Upper lobe of right lung (tissue), 1 donor: ENCODE measurements around the gene GTF2IRD1. TPM values are rescaled to one million over a fixed set of nuclear protein-coding genes. Genes with fewer than 3 reads are reported as not detected.
"Not testable (repeated sequence)": the region's sequence is repeated elsewhere in the genome, so short reads cannot be mapped to it uniquely, and the experiment has no call there.

Experiments
- ATAC-seq: fragments of 200-7000 bp; cut with Tn5 transposase; one replicate; pipeline ENCODE4 v1.9.1; 2020; ENCODE audit warnings: mild to moderate bottlenecking, moderate library complexity
- DNase-seq: peaks from one replicate; pipeline ENCODE4 v3.0.0-alpha.2; 2020
- H3K27ac ChIP-seq: fragments of 200-600 bp; one replicate; pipeline ENCODE4 v1.8.0; 2022
- H3K27me3 ChIP-seq: fragments of 200-600 bp; one replicate; pipeline ENCODE4 v1.8.0; 2022; ENCODE audit warnings: mild to moderate bottlenecking
- H3K36me3 ChIP-seq: fragments of 200-600 bp; one replicate; pipeline ENCODE4 v1.8.0; 2022
- H3K4me1 ChIP-seq: fragments of 200-600 bp; one replicate; pipeline ENCODE4 v1.8.0; 2022
- H3K4me3 ChIP-seq: fragments of 200-600 bp; one replicate; pipeline ENCODE4 v1.8.0; 2022; ENCODE audit warnings: mild to moderate bottlenecking
- H3K9me3 ChIP-seq: fragments of 200-600 bp; one replicate; pipeline ENCODE4 v1.8.0; 2022
- intact Hi-C: fragments of 100-400 bp; cut with DNase I; formaldehyde crosslinking; loops from one replicate; pipeline ENCODE4 v1.11.0; 2022
- total RNA-seq: library from RNA; stranded (reverse); fragmentation: NEBNext Ultra II Directional; extraction: Animal tissue kit (Norgen Biotek cat#: 25700); gene quantifications from one replicate; pipeline ENCODE4 v1.2.1, GENCODE V29; 2021
- TF ChIP-seq, protein P1 (sequence below): fragments of 200-600 bp; IDR thresholded peaks from one replicate; pipeline ENCODE4 v1.8.0; 2022; ENCODE audit warnings: antibody characterized with exemption
- donor health status: DM: no; HTN: yes; CAD: no; lungs with severe emphysema.

The GTF2IRD1 gene
- total RNA-seq, 1 donor from 2014 or later = 30.5 TPM

DNA sequence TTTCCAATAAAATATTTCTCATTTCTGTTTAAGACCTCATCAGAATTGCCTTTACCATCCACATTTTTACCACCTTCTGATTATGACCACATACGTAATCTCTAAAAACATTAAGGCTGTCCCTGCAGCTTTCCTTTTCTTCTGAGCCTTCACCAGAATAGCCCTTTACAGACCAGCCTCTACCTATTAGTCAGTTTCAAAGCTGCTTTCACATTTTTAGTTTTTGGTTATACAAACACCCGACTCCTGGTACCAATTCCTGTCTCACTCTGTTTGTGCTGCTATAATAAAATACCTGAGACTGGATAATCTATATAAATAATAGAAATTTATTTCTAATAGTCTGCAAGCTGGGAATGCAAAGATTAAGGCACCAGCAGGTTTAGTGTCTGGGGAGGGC is 15.4 kb upstream of the GTF2IRD1 start:
- Histone ChIP-seq H3K36me3 (no peaks in the 10 kb centered on the region), H3K27me3 (no peaks in the 10 kb centered on the region), H3K9me3 (no peaks in the 10 kb centered on the region), H3K4me1 (no peaks in the 10 kb centered on the region), H3K27ac (no peak overlapping the region), H3K4me3 (no peak overlapping the region)
- TF ChIP-seq, protein P1, sequence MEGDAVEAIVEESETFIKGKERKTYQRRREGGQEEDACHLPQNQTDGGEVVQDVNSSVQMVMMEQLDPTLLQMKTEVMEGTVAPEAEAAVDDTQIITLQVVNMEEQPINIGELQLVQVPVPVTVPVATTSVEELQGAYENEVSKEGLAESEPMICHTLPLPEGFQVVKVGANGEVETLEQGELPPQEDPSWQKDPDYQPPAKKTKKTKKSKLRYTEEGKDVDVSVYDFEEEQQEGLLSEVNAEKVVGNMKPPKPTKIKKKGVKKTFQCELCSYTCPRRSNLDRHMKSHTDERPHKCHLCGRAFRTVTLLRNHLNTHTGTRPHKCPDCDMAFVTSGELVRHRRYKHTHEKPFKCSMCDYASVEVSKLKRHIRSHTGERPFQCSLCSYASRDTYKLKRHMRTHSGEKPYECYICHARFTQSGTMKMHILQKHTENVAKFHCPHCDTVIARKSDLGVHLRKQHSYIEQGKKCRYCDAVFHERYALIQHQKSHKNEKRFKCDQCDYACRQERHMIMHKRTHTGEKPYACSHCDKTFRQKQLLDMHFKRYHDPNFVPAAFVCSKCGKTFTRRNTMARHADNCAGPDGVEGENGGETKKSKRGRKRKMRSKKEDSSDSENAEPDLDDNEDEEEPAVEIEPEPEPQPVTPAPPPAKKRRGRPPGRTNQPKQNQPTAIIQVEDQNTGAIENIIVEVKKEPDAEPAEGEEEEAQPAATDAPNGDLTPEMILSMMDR = no peak
- ATAC-seq = no peak
- intact Hi-C loops = no loop called here
- no peak for DNase-seq

DNA sequence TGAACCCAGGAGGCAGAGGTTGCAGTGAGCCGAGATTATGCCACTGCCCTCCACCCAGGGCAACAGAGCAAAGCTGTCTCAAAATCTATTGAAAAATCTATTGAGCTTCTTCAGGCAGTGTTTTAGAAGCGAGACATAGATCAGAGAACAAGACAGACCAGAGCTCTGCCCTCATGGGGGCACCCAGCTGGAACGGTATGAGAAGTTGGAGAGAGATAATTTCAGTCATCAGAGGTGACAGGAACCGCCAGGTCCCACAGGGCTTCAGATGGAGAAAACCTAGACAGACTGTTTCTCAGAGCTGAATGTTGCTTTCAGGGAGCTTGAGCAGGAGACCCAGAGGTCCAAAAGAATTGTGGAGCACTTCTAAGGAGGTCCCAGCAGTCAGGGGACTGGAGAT is 14.2 kb upstream of the GTF2IRD1 start:
- TF ChIP-seq, protein P1 = no peak
- H3K27ac ChIP-seq = no peak overlapping the region
- DNase-seq = no peak

DNA sequence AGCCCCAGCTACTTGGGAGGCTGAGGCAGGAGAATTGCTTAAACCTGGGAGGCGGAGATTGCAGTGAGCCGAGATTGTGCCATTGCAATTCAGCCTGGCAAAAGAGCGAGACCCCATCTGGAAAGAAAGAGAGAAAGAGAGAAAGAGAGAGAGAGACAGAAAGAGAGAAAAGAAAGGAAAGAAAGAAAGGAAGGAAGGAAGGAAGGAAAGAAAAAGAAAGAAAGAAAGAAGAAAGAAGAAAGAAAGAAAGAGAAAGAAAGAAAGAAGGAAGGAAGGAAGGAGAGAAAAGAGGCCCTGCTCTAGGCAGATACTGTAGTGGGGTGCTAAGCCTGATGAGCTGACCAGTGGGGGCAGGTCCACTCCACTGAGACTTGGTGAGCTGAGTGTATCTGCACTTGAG is 13.6 kb upstream of the GTF2IRD1 start:
- ATAC-seq, DNase-seq, H3K4me3 ChIP-seq, H3K27ac ChIP-seq, H3K27me3 ChIP-seq, H3K36me3 ChIP-seq, H3K9me3 ChIP-seq, H3K4me1 ChIP-seq, intact Hi-C loops: not testable (repeated sequence)

More for the DNA sequence above, 14.2 kb upstream of the GTF2IRD1 start:
- no peak for ATAC-seq
- Histone ChIP-seq H3K27me3 (no peaks in the 10 kb centered on the region), H3K36me3 (no peaks in the 10 kb centered on the region), H3K4me3 (no peak overlapping the region), H3K4me1 (no peaks in the 10 kb centered on the region), H3K9me3 (no peaks in the 10 kb centered on the region)
- intact Hi-C loops = no loop called here

DNA sequence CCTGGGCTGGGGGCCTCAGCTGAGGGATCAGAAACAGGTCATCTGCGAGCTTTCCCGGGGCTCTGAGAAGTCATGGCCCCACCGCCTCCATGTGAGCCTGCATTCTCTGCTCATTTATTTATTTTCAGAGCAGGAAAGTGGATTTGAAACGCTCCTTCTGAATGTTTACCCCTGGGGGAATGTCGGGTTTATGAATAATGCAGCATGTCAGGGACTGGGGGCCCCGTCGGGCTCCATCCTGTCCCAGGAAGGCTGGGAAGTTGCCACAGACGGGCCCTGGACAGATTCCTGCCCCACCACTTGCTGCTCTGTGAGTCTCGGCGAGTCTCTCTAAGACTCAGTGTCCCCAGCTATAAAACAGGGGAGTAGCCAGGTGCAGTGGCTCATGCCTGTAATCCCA is 11.9 kb upstream of the GTF2IRD1 start:
- Histone ChIP-seq H3K4me3 (no peak overlapping the region), H3K36me3 (no peaks in the 10 kb centered on the region), H3K4me1 (no peaks in the 10 kb centered on the region), H3K27ac (no peak overlapping the region), H3K27me3 (no peaks in the 10 kb centered on the region), H3K9me3 (no peaks in the 10 kb centered on the region)
- ATAC-seq (no peak), DNase-seq (no peak)
- intact Hi-C loops = no loop called here
- TF ChIP-seq, protein P1 = no peak

DNA sequence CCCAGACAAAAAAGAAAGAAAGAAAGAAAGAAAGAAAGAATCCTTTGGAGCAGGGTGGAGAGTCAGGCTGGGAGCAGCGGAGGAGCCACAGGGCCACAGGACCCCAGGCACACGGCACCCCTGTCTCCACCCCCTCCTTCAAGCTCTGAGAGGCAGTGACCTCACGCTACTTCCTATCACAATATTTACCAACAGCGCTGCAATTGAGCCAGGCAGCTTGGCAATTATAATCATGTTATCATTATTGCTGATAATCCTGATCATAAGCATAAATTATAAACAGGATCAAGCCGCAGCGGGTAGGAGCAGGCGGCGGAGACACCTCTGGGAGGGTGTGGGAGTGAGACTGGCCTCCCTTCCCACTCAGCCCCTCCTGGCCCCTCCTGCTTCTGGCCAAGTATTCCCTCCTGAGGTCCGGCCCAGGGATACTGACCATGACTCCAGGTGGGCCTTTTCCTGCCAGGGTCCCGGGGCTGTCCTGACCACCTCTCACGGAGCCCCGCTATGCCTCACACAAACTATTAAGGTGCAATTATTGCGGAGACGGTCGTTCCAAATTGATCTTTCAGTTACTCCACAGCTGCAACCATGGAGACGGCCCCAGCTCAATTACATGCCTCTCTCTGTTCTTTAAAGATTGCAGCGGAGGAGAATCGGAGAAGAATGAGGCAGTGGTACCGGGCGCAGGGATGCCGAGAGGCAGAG is 10.0 kb upstream of the GTF2IRD1 start:
- TF ChIP-seq, protein P1 = no peak

DNA sequence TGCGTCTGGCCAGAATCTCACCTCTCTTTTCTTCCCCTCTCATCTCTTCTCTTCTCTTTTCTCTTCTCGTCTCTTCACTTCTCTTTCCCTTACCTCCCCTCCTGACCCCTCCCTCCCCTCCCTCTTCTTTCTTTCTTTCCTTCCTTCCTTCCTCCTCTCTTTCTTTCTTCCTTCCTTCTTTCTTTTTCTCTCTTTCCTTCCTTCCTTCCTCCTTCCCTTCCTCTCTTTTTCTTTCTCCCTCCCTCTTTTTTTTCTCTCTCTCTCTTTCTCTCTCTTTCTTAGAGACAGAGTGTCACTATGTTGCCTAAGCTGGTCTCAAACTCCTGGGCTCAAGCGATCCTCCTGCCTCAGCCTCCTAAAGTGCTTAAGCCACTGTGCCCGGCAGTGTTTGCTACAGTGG is 4.6 kb upstream of the GTF2IRD1 start:
- intact Hi-C loops = no loop called here
- no peak overlapping the region for H3K27ac ChIP-seq
- H3K27me3 ChIP-seq = no peaks in the 10 kb centered on the region
- H3K36me3 ChIP-seq = no peaks in the 10 kb centered on the region
- TF ChIP-seq, protein P1 = no peak
- no peak for ATAC-seq
- peaks cover 7% of the 10 kb centered on the region for H3K4me1 ChIP-seq
- H3K9me3 ChIP-seq = no peaks in the 10 kb centered on the region
- no peak for DNase-seq
- H3K4me3 ChIP-seq = no peak overlapping the region

More for the DNA sequence above, 10.0 kb upstream of the GTF2IRD1 start:
- DNase-seq (no peak), ATAC-seq (no peak)
- H3K36me3 ChIP-seq = no peaks in the 10 kb centered on the region
- H3K27ac ChIP-seq = no peak overlapping the region
- intact Hi-C loops = no loop called here
- H3K4me1 ChIP-seq = no peaks in the 10 kb centered on the region
- H3K27me3 ChIP-seq = no peaks in the 10 kb centered on the region
- H3K4me3 ChIP-seq = no peak overlapping the region
- H3K9me3 ChIP-seq = no peaks in the 10 kb centered on the region
